HCT116 (cell line): ENCODE data around the gene ADIRF. TPM values are rescaled to one million over a fixed set of nuclear protein-coding genes. Genes with fewer than 3 reads are reported as not detected.

Experiments
- ATAC-seq: fragments of 200-7000 bp; cut with Tn5 transposase; 2 replicates; pipeline ENCODE4 v1.9.1; 2020; ENCODE audit warnings: mild to moderate bottlenecking, moderate library complexity
- BruUV-seq: library from RNA; stranded (reverse); fragments of 400-500 nt; replicated peaks from 2 replicates; lab custom pipeline; 2021; lab: Mats Ljungman, UMichigan
- CTCF ChIA-PET: fragments of 300-600 bp; sonication (Branson Sonifier 250); formaldehyde crosslinking; loops from one replicate; lab custom pipeline; 2021; ENCODE audit warnings: antibody characterized with exemption; lab: Charles Lee
- POLR2A ChIA-PET: fragments of 300-600, 350-600 bp; sonication (Branson Sonifier 250); formaldehyde crosslinking; loops from one replicate; lab custom pipeline; 2021; ENCODE audit warnings: antibody characterized with exemption; lab: Charles Lee
- RAD21 ChIA-PET, 2 experiments: fragments of 300-600 bp; sonication (Branson Sonifier 250); formaldehyde crosslinking; loops; one replicate each; lab custom pipeline; 2023; ENCODE audit warnings: low total read pairs in 2 of 2; ENCODE audit not compliant: uncharacterized antibody in 2 of 2, unreplicated experiment in 2 of 2, low non-redundant PET in 1 of 2; lab: Charles Lee
- DNase-seq: peaks from one replicate; pipeline ENCODE4 v3.0.0-alpha.2; 2010; ENCODE audit warnings: low read depth, low spot score
- H2AFZ ChIP-seq: fragments of 200-600 bp; shearing (Covaris generic), sonication (generic); 2 replicates; pipeline ENCODE4 v1.6.1; 2017; ENCODE audit warnings: low read depth, mixed run types, mixed read lengths, antibody characterized with exemption, low read length; ENCODE audit not compliant: poor library complexity, severe bottlenecking
- H3K27ac ChIP-seq: 2 replicates; pipeline ENCODE4 v1.5.1; 2012; ENCODE audit warnings: low read depth, low read length
- H3K27me3 ChIP-seq: fragments of 200-600 bp; sonication (generic); 2 replicates; pipeline ENCODE4 v1.6.1; 2016; ENCODE audit warnings: mixed run types, low read length, mixed read lengths; ENCODE audit not compliant: insufficient read depth
- H3K36me3 ChIP-seq, 2 experiments: fragments of 200-500 bp in 1 of 2; fragments of 200-600 bp in 1 of 2; sonication (Bioruptor generic) in 1 of 2; sonication (generic) in 1 of 2; 2 replicates each; pipeline versions ENCODE4 v1.5.1 to v1.6.1; 2014 to 2016; ENCODE audit warnings: low read length in 2 of 2, inconsistent platforms in 1 of 2, mixed read lengths in 1 of 2, mixed run types in 1 of 2; ENCODE audit not compliant: insufficient read depth in 2 of 2, control insufficient read depth in 1 of 2
- H3K4me1 ChIP-seq, 2 experiments: fragments of 200-600 bp in 1 of 2; sonication (generic) in 1 of 2; 2 replicates each; pipeline versions ENCODE4 v1.5.1 to v1.6.1; 2012 to 2017; ENCODE audit warnings: low read length in 2 of 2, inconsistent platforms in 1 of 2, mild to moderate bottlenecking in 1 of 2, mixed read lengths in 1 of 2, mixed run types in 1 of 2, moderate library complexity in 1 of 2; ENCODE audit not compliant: insufficient read depth in 2 of 2, control insufficient read depth in 1 of 2
- H3K4me2 ChIP-seq: fragments of 200-600 bp; sonication (generic); 2 replicates; pipeline ENCODE4 v1.6.1; 2017; ENCODE audit warnings: mixed run types, low read length, mixed read lengths
- H3K4me3 ChIP-seq, 2 experiments: fragments of 200-600 bp in 1 of 2; sonication (generic) in 1 of 2; replicated peaks in 1 of 2; 2 replicates each; pipeline ENCODE4 v1.5.1; 2011 to 2016; ENCODE audit warnings: low read length in 2 of 2, control low read depth in 1 of 2, low read depth in 1 of 2, mild to moderate bottlenecking in 1 of 2, mixed read lengths in 1 of 2, mixed run types in 1 of 2
- H3K79me2 ChIP-seq: fragments of 200-600 bp; sonication (generic); 2 replicates; pipeline ENCODE4 v1.6.1; 2017; ENCODE audit warnings: mild to moderate bottlenecking, mixed run types, low read length, moderate library complexity, mixed read lengths; ENCODE audit not compliant: insufficient read depth
- H3K9ac ChIP-seq: fragments of 200-600 bp; sonication (generic); 2 replicates; pipeline ENCODE4 v1.6.1; 2016; ENCODE audit warnings: low read length, mixed read lengths
- H3K9me2 ChIP-seq: fragments of 200-600 bp; sonication (generic), shearing (Covaris generic); 2 replicates; pipeline ENCODE4 v1.6.1; 2017; ENCODE audit warnings: mixed run types, mild to moderate bottlenecking, moderate library complexity; ENCODE audit not compliant: insufficient read depth
- H3K9me3 ChIP-seq, 2 experiments: fragments of 200-500 bp in 1 of 2; fragments of 200-600 bp in 1 of 2; sonication (Bioruptor generic) in 1 of 2; sonication (generic) in 1 of 2; 2 replicates each; pipeline ENCODE4 v1.6.1; 2014 to 2017; ENCODE audit warnings: low read length in 2 of 2, mixed read lengths in 2 of 2, inconsistent platforms in 1 of 2, low read depth in 1 of 2, mild to moderate bottlenecking in 1 of 2, mixed run types in 1 of 2, moderate library complexity in 1 of 2; ENCODE audit not compliant: control insufficient read depth in 1 of 2, insufficient read depth in 1 of 2
- H4K20me1 ChIP-seq: fragments of 200-600 bp; sonication (generic), shearing (Covaris generic); 2 replicates; pipeline ENCODE4 v1.6.1; 2017; ENCODE audit warnings: mixed run types, mild to moderate bottlenecking, moderate library complexity; ENCODE audit not compliant: insufficient read depth
- ATF3 ChIP-seq: IDR thresholded peaks from 2 replicates; pipeline ENCODE4 v1.6.1; 2012
- CBX3 ChIP-seq: IDR thresholded peaks from 2 replicates; pipeline ENCODE4 v1.6.1; 2012; ENCODE audit warnings: low read depth
- CTCF ChIP-seq, 3 experiments: fragments of 200-600 bp in 1 of 3; sonication (generic) in 1 of 3; IDR thresholded peaks in 2 of 3; conservative IDR thresholded peaks in 1 of 3; 2 replicates each; pipeline ENCODE4 v1.5.1; 2012 to 2017; ENCODE audit warnings: low read depth in 2 of 3, low read length in 2 of 3, antibody characterized with exemption in 1 of 3, borderline replicate concordance in 1 of 3, control low read depth in 1 of 3, mild to moderate bottlenecking in 1 of 3, mixed read lengths in 1 of 3, mixed run types in 1 of 3, moderate library complexity in 1 of 3; ENCODE audit not compliant: insufficient read depth in 1 of 3
- EGR1 ChIP-seq: IDR thresholded peaks from 2 replicates; pipeline ENCODE4 v1.6.1; 2012; ENCODE audit warnings: low read depth
- ELF1 ChIP-seq: IDR thresholded peaks from 2 replicates; pipeline ENCODE4 v1.6.1; 2012; ENCODE audit warnings: low read depth, borderline replicate concordance
- EZH2 ChIP-seq: fragments of 200-600 bp; sonication (generic); IDR thresholded peaks from 2 replicates; pipeline ENCODE4 v1.6.1; 2017; ENCODE audit warnings: antibody characterized with exemption, mixed run types
- EZH2phosphoT487 ChIP-seq: fragments of 200-600 bp; IDR thresholded peaks from 2 replicates; pipeline ENCODE4 v1.6.1; 2018; ENCODE audit warnings: antibody characterized with exemption, borderline replicate concordance
- FOSL1 ChIP-seq: IDR thresholded peaks from 2 replicates; pipeline ENCODE4 v1.6.1; 2012; ENCODE audit warnings: low read depth
- JUND ChIP-seq: IDR thresholded peaks from 2 replicates; pipeline ENCODE4 v1.6.1; 2012
- POLR2A ChIP-seq: IDR thresholded peaks from 2 replicates; pipeline ENCODE4 v1.7.0; 2011; ENCODE audit warnings: borderline replicate concordance; ENCODE audit not compliant: insufficient read depth, insufficient read length; ENCODE audit errors: extremely low read depth
- POLR2AphosphoS5 ChIP-seq: IDR thresholded peaks from 2 replicates; pipeline ENCODE4 v1.6.1; 2011; ENCODE audit warnings: mild to moderate bottlenecking, low read depth, low read length, moderate library complexity
- RAD21 ChIP-seq: IDR thresholded peaks from 2 replicates; pipeline ENCODE4 v1.6.1; 2012; ENCODE audit warnings: low read depth, mild to moderate bottlenecking
- REST ChIP-seq: IDR thresholded peaks from 2 replicates; pipeline ENCODE4 v1.6.1; 2012; ENCODE audit warnings: low read depth
- SIN3A ChIP-seq: IDR thresholded peaks from 2 replicates; pipeline ENCODE4 v1.6.1; 2012; ENCODE audit warnings: low read depth
- YY1 ChIP-seq: IDR thresholded peaks from 2 replicates; pipeline ENCODE4 v1.6.1; 2011; ENCODE audit warnings: low read length, low read depth, moderate library complexity, mild to moderate bottlenecking; ENCODE audit not compliant: insufficient replicate concordance; ENCODE audit errors: extremely low read depth
- ZFX ChIP-seq: fragments of 450-650 bp; IDR thresholded peaks from 2 replicates; pipeline ENCODE4 v1.6.1; 2017
- ZNF274 ChIP-seq: fragments of 200-500 bp; sonication (Bioruptor generic); IDR thresholded peaks from 2 replicates; pipeline ENCODE4 v1.6.1; 2014; ENCODE audit warnings: mild to moderate bottlenecking, low read depth, low read length, inconsistent platforms
- intact Hi-C: fragments of 100-400 bp; cut with micrococcal nuclease; formaldehyde crosslinking; loops from 2 replicates; pipeline ENCODE4 v1.10.0; 2022
- total RNA-seq: library from RNA; stranded (reverse); gene quantifications from one replicate; pipeline ENCODE4 v1.2.1, GENCODE V29; 2021; ENCODE audit not compliant: unreplicated experiment

The ADIRF gene
- total RNA-seq, 1 experiment from 2014 or later, result 448 TPM

GRCh38 chr10:86937502-86938154 is 30.7 kb upstream of the ADIRF start:
- BruUV-seq, result no TSS peak
- Histone ChIP-seq H3K9ac (no peak overlapping the region), H3K9me2 (no peaks in the 10 kb centered on the region), H3K36me3 (no peaks in the 10 kb centered on the region), H4K20me1 (no peaks in the 10 kb centered on the region), H3K9me3 (no peaks in the 10 kb centered on the region), H3K4me3 (no peak overlapping the region), H2AFZ (no peak overlapping the region), H3K27ac (no peak overlapping the region)
- intact Hi-C loops, result loop anchor here (2.0 to 5.0 kb wide), 2 partner anchors 29 to 265 kb away; no protein-coding TSS in a partner anchor
- POLR2A ChIA-PET, result interaction anchor here (1.0 kb wide), 1 partner anchor 31 kb away, joined by 3 read pairs; the partner anchor contains the start of gene ADIRF
- no peak for DNase-seq
- ATAC-seq, result no peak
- TF ChIP-seq CBX3 (no peak), ZFX (no peak), JUND (no peak), RAD21 (no peak), ATF3 (no peak), EZH2 (no peak), ELF1 (no peak), REST (no peak), ZNF274 (no peak), EZH2phosphoT487 (no peak), POLR2A (no peak), YY1 (no peak), POLR2AphosphoS5 (no peak), SIN3A (no peak), FOSL1 (no peak), EGR1 (no peak), CTCF (IDR thresholded peaks at IDR 0.05 in 2 of 3, conservative IDR thresholded peaks at IDR 0.05 in 1 of 3; ENCODE audit: borderline replicate concordance in 1 of 3, insufficient read depth in 1 of 3, low read depth in 2 of 3, low read length in 2 of 3) (no peak)
- TF ChIP-seq, all 23 proteins: peak for 0
- Histone ChIP-seq H3K4me2 (no peak overlapping the region), H3K4me1 (peaks cover 0 to 10% of the 10 kb centered on the region in 2 experiments; a peak in 3 of 4 replicates), H3K27me3 (no peaks in the 10 kb centered on the region), H3K79me2 (no peaks in the 10 kb centered on the region)
- RAD21 ChIA-PET, result no interaction called here
- CTCF ChIA-PET, result interaction anchor here (0.9 to 1.5 kb wide), 3 partner anchors 11 to 23 kb away, joined by 3 to 5 read pairs (median 3); partner anchors contain the start of gene SNCG
